Measurements from ENCODE around the gene COX17. TPM values are rescaled to one million over a fixed set of nuclear protein-coding genes. Genes with fewer than 3 reads are reported as not detected.

The COX17 gene
- total RNA-seq, 1 experiment from 2014 or later: 51.6 TPM

DNA sequence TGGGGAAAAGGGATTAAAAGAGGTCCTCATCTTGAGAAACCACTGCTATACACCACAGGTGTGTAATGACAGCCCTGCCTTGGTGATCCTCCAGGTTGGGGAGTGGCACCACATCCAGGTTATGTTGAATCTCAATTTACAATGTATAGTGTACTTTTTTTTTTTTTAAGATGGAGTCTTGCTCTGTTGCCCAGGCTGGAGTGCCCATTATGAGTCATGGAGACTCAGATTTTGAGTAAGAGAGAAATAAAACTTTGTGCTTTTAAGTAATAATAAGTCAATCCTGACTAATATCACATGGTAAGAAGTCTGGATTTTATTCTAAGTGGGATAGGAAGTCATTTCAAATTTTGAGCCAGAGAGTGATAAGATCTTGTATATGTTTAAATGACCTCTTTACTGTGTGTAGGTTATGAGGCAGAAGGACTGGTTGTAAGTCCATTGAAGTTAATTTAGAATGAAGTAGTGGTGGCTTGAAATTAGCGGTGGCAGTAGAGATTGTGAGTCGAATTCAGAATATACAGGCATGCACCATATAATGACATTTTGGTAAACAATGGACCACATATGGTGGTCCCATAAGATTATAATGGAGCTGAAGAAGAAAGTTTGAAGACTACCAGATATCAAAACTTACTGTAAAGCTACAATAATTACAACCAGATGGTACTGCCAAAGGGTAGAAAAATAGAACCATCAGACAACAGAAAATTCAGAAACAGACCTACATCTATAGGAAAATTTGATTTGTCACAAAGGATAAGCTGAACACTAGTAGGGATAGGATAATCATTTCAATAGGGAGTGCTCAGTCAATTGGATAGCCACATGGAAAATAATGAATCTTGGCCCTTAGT, 37.5 kb downstream of the COX17 start:
- H3K4me2 ChIP-seq (ENCODE audit: low read length): no peak overlapping the region
- no peak for ATAC-seq
- H3K9me2 ChIP-seq (ENCODE audit: insufficient read depth): no peaks in the 10 kb centered on the region
- DNase-seq (ENCODE audit: low read depth, low spot score): no peak
- intact Hi-C loops (cut with micrococcal nuclease): no loop called here
- H3K36me3 ChIP-seq (ENCODE audit: control insufficient read depth in 1 of 2, insufficient read depth in 2 of 2, low read length in 2 of 2): no peaks in the 10 kb centered on the region
- ChIA-PET RAD21 (ENCODE audit: low non-redundant PET in 1 of 2, low total read pairs in 2 of 2, uncharacterized antibody in 2 of 2, unreplicated experiment in 2 of 2) (no interaction called here), POLR2A (no interaction called here), CTCF (no interaction called here)
- no peaks in the 10 kb centered on the region for H4K20me1 ChIP-seq (ENCODE audit: insufficient read depth)
- no peak overlapping the region for H3K27ac ChIP-seq (ENCODE audit: low read depth, low read length)
- no peak overlapping the region for H3K9ac ChIP-seq (ENCODE audit: low read length)
- H2AFZ ChIP-seq (ENCODE audit: low read depth, low read length, poor library complexity, severe bottlenecking): no peak overlapping the region
- H3K79me2 ChIP-seq (ENCODE audit: insufficient read depth, low read length): no peaks in the 10 kb centered on the region
- no peaks in the 10 kb centered on the region for H3K9me3 ChIP-seq (ENCODE audit: control insufficient read depth in 1 of 2, insufficient read depth in 1 of 2, low read depth in 1 of 2, low read length in 2 of 2)
- no peaks in the 10 kb centered on the region for H3K27me3 ChIP-seq (ENCODE audit: insufficient read depth, low read length)
- H3K4me1 ChIP-seq (ENCODE audit: control insufficient read depth in 1 of 2, insufficient read depth in 2 of 2, low read length in 2 of 2): peaks cover 0 to 45% of the 10 kb centered on the region in 2 experiments; a peak in 2 of 4 replicates
- no TSS peak for BruUV-seq (replicated peaks)
- TF ChIP-seq YY1 (IDR thresholded peaks at IDR 0.05; ENCODE audit: extremely low read depth, insufficient replicate concordance, low read depth, low read length) (no peak), ZFX (IDR thresholded peaks at IDR 0.05) (no peak), EZH2phosphoT487 (IDR thresholded peaks at IDR 0.05; ENCODE audit: borderline replicate concordance) (no peak), POLR2A (IDR thresholded peaks at IDR 0.05; ENCODE audit: borderline replicate concordance, extremely low read depth, insufficient read depth, insufficient read length) (no peak), RAD21 (IDR thresholded peaks at IDR 0.05; ENCODE audit: low read depth) (no peak), CBX3 (IDR thresholded peaks at IDR 0.05; ENCODE audit: low read depth) (no peak), CEBPB (IDR thresholded peaks at IDR 0.05; ENCODE audit: low read depth) (no peak), SP1 (IDR thresholded peaks at IDR 0.05; ENCODE audit: low read depth) (no peak), FOSL1 (IDR thresholded peaks at IDR 0.05; ENCODE audit: low read depth) (no peak)
- TF ChIP-seq, protein P1, sequence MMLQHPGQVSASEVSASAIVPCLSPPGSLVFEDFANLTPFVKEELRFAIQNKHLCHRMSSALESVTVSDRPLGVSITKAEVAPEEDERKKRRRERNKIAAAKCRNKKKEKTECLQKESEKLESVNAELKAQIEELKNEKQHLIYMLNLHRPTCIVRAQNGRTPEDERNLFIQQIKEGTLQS (IDR thresholded peaks at IDR 0.05): no peak
- TF ChIP-seq, protein P2, sequence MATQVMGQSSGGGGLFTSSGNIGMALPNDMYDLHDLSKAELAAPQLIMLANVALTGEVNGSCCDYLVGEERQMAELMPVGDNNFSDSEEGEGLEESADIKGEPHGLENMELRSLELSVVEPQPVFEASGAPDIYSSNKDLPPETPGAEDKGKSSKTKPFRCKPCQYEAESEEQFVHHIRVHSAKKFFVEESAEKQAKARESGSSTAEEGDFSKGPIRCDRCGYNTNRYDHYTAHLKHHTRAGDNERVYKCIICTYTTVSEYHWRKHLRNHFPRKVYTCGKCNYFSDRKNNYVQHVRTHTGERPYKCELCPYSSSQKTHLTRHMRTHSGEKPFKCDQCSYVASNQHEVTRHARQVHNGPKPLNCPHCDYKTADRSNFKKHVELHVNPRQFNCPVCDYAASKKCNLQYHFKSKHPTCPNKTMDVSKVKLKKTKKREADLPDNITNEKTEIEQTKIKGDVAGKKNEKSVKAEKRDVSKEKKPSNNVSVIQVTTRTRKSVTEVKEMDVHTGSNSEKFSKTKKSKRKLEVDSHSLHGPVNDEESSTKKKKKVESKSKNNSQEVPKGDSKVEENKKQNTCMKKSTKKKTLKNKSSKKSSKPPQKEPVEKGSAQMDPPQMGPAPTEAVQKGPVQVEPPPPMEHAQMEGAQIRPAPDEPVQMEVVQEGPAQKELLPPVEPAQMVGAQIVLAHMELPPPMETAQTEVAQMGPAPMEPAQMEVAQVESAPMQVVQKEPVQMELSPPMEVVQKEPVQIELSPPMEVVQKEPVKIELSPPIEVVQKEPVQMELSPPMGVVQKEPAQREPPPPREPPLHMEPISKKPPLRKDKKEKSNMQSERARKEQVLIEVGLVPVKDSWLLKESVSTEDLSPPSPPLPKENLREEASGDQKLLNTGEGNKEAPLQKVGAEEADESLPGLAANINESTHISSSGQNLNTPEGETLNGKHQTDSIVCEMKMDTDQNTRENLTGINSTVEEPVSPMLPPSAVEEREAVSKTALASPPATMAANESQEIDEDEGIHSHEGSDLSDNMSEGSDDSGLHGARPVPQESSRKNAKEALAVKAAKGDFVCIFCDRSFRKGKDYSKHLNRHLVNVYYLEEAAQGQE (IDR thresholded peaks at IDR 0.05; ENCODE audit: low read depth): no peak
- H3K4me3 ChIP-seq (replicated peaks in 1 of 2; ENCODE audit: low read depth in 1 of 2, low read length in 2 of 2): no peak overlapping the region
